Neural cell (in vitro differentiated cells): ENCODE measurements around the gene SPDYE2B.
"Not testable (repeated sequence)": the region's sequence is repeated elsewhere in the genome, so short reads cannot be mapped to it uniquely, and the experiment has no call there.

ENCODE experiments used
- EP300 ChIP-seq: fragments of 450-650 bp; conservative IDR thresholded peaks from 2 replicates; pipeline ENCODE4 v1.6.1; 2014; ENCODE audit warnings: antibody characterized with exemption, mild to moderate bottlenecking, moderate library complexity; ENCODE audit not compliant: poor library complexity, severe bottlenecking
- EZH2 ChIP-seq: fragments of 200-600, 300-800 bp; shearing (Covaris generic), sonication (generic); IDR thresholded peaks from 2 replicates; pipeline ENCODE4 v1.6.1; 2014; ENCODE audit warnings: antibody characterized with exemption, low read length, borderline replicate concordance, mild to moderate bottlenecking; ENCODE audit not compliant: insufficient read depth, poor library complexity, severe bottlenecking
- POLR2AphosphoS5 ChIP-seq: IDR thresholded peaks from 2 replicates; pipeline ENCODE4 v1.6.1; 2012
- RAD21 ChIP-seq: fragments of 450-650 bp; conservative IDR thresholded peaks from 2 replicates; pipeline ENCODE4 v1.6.1; 2014; ENCODE audit warnings: antibody characterized with exemption, mild to moderate bottlenecking, moderate library complexity
- TAF1 ChIP-seq: IDR thresholded peaks from 2 replicates; pipeline ENCODE4 v1.6.1; 2012; ENCODE audit warnings: low read depth
- TF ChIP-seq, protein P1 (sequence below): fragments of 450-650 bp; IDR thresholded peaks from 2 replicates; pipeline ENCODE4 v1.5.1; 2014; ENCODE audit warnings: antibody characterized with exemption, mild to moderate bottlenecking, moderate library complexity; ENCODE audit not compliant: poor library complexity, severe bottlenecking

GRCh38 chr7:102694008-102694407 lies 43.9 kb downstream of the SPDYE2B start:
- TF ChIP-seq, protein P1, sequence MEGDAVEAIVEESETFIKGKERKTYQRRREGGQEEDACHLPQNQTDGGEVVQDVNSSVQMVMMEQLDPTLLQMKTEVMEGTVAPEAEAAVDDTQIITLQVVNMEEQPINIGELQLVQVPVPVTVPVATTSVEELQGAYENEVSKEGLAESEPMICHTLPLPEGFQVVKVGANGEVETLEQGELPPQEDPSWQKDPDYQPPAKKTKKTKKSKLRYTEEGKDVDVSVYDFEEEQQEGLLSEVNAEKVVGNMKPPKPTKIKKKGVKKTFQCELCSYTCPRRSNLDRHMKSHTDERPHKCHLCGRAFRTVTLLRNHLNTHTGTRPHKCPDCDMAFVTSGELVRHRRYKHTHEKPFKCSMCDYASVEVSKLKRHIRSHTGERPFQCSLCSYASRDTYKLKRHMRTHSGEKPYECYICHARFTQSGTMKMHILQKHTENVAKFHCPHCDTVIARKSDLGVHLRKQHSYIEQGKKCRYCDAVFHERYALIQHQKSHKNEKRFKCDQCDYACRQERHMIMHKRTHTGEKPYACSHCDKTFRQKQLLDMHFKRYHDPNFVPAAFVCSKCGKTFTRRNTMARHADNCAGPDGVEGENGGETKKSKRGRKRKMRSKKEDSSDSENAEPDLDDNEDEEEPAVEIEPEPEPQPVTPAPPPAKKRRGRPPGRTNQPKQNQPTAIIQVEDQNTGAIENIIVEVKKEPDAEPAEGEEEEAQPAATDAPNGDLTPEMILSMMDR: not testable (repeated sequence)
- TF ChIP-seq TAF1, POLR2AphosphoS5, EP300, EZH2, RAD21: not testable (repeated sequence)
